Measurements from ENCODE around the gene SHROOM3. TPM values are rescaled to one million over a fixed set of nuclear protein-coding genes. Genes with fewer than 3 reads are reported as not detected.

The SHROOM3 gene
- total RNA-seq, 2 experiments from 2014 or later = not detected

DNA sequence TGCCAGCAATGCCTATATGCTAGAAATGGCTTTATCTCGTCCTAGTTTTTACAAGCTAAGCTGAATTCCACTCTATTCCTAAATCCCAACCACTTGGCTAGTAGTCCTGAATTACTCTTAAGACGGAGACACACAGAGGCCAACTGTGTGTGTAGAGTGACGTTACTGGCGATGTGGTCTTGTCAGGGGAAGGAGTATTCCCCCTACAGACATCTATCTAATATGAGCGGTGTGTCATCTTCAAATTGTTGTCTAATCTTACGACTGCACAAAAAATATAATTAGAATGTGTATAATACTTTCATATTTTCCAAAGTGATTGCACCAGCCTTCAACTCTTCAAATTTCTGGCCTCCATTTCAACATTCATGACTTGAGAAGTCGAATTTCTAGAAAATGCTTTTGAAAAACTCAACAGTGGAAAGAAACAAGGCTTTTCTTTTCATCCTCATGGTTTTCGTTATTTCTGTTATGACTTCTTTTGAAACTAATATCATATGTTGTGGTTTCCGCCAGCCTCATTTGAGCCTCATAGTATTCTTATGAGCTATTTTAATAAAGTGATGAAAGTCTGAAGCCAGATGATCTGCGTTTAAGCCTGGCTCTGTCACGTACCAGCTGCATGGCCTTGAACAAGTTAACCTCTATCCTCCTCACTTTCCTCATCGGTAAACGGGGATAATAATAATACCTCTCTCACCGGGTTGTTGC lies 330.6 kb downstream of the SHROOM3 start:
- H3K27ac Mint-ChIP-seq = no peak overlapping the region
- DNase-seq (no peak), ATAC-seq (no peak)
- H3K36me3 Mint-ChIP-seq (ENCODE audit: low read depth) = no peaks in the 10 kb centered on the region
- H3K4me1 Mint-ChIP-seq (ENCODE audit: low read depth) = no peaks in the 10 kb centered on the region
- CTCF ChIA-PET = no interaction called here
- no peak overlapping the region for H3K4me3 Mint-ChIP-seq
- H3K27me3 Mint-ChIP-seq (ENCODE audit: low read depth) = peaks cover 11% of the 10 kb centered on the region
- POLR2A ChIA-PET = no interaction called here
- no peaks in the 10 kb centered on the region for H3K9me3 Mint-ChIP-seq (ENCODE audit: insufficient read depth)

DNA sequence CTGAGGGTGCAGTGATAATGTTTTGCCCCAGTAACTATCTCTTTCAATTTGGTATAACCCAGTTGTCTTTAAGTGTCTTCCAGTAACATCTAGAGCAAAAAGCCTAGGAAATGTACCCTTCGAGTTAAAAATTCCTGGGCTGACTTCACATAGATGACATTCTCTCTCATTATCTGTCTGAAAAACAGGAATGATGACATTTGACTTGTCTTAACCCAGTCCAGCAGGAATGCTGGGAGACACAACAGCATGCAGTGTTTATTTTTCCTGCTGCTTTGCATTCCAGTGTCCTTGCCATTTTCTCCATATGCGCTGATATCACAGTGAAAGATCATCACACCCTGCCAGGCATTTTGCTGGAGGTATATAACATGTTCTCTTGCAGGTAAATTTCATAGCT lies 333.0 kb downstream of the SHROOM3 start:
- ChIA-PET CTCF (interaction anchor here (1.0 kb wide), 1 partner anchor 11 kb away, joined by 3 read pairs; no protein-coding TSS in a partner anchor), POLR2A (no interaction called here)
- H3K27me3 Mint-ChIP-seq (ENCODE audit: low read depth) = peaks cover 7% of the 10 kb centered on the region
- ATAC-seq = no peak
- no peaks in the 10 kb centered on the region for H3K4me1 Mint-ChIP-seq (ENCODE audit: low read depth)
- no peaks in the 10 kb centered on the region for H3K36me3 Mint-ChIP-seq (ENCODE audit: low read depth)
- no peak overlapping the region for H3K27ac Mint-ChIP-seq
- no peak for DNase-seq
- H3K4me3 Mint-ChIP-seq = no peak overlapping the region
- no peaks in the 10 kb centered on the region for H3K9me3 Mint-ChIP-seq (ENCODE audit: insufficient read depth)

- ChIA-PET CTCF (interaction anchor here (0.8 kb wide), 1 partner anchor 13 kb away, joined by 3 read pairs; no protein-coding TSS in a partner anchor), POLR2A (interaction anchor here (0.6 kb wide), 1 partner anchor 334 kb away, joined by 3 read pairs; no protein-coding TSS in a partner anchor)
- H3K27ac Mint-ChIP-seq = no peak overlapping the region
- H3K4me1 Mint-ChIP-seq (ENCODE audit: low read depth) = no peaks in the 10 kb centered on the region
- H3K9me3 Mint-ChIP-seq (ENCODE audit: insufficient read depth) = no peaks in the 10 kb centered on the region
- H3K36me3 Mint-ChIP-seq (ENCODE audit: low read depth) = no peaks in the 10 kb centered on the region
- ATAC-seq (no peak), DNase-seq (no peak)
- peaks cover 16% of the 10 kb centered on the region for H3K27me3 Mint-ChIP-seq (ENCODE audit: low read depth)
- H3K4me3 Mint-ChIP-seq = no peak overlapping the region
These were observed 337.6 kb downstream of the SHROOM3 start for GRCh38 chr4:76772498-76773106.

- no peaks in the 10 kb centered on the region for H3K9me3 Mint-ChIP-seq (ENCODE audit: insufficient read depth)
- no peak for ATAC-seq
- POLR2A ChIA-PET = no interaction called here
- no peak overlapping the region for H3K4me3 Mint-ChIP-seq
- no peaks in the 10 kb centered on the region for H3K4me1 Mint-ChIP-seq (ENCODE audit: low read depth)
- DNase-seq = no peak
- CTCF ChIA-PET = no interaction called here
- H3K36me3 Mint-ChIP-seq (ENCODE audit: low read depth) = no peaks in the 10 kb centered on the region
- H3K27ac Mint-ChIP-seq = no peak overlapping the region
- peaks cover 15% of the 10 kb centered on the region for H3K27me3 Mint-ChIP-seq (ENCODE audit: low read depth)
These were observed 338.7 kb downstream of the SHROOM3 start for GRCh38 chr4:76773766-76774165.

GRCh38 chr4:76779740-76780459 lies 344.9 kb downstream of the SHROOM3 start:
- H3K9me3 Mint-ChIP-seq (ENCODE audit: insufficient read depth) = no peaks in the 10 kb centered on the region
- no peak overlapping the region for H3K27ac Mint-ChIP-seq
- POLR2A ChIA-PET = no interaction called here

GRCh38 chr4:76780781-76781697 lies 346.0 kb downstream of the SHROOM3 start:
- H3K36me3 Mint-ChIP-seq (ENCODE audit: low read depth) = no peaks in the 10 kb centered on the region
- H3K27me3 Mint-ChIP-seq (ENCODE audit: low read depth) = peaks cover 3% of the 10 kb centered on the region
- H3K9me3 Mint-ChIP-seq (ENCODE audit: insufficient read depth) = no peaks in the 10 kb centered on the region
- H3K27ac Mint-ChIP-seq = no peak overlapping the region
- no peak for DNase-seq
- peaks cover 9% of the 10 kb centered on the region for H3K4me1 Mint-ChIP-seq (ENCODE audit: low read depth)
- ChIA-PET CTCF (no interaction called here), POLR2A (no interaction called here)
- ATAC-seq = no peak
- H3K4me3 Mint-ChIP-seq = no peak overlapping the region

More at GRCh38 chr4:76779740-76780459, 344.9 kb downstream of the SHROOM3 start:
- CTCF ChIA-PET = no interaction called here
- ATAC-seq (no peak), DNase-seq (no peak)
- H3K36me3 Mint-ChIP-seq (ENCODE audit: low read depth) = no peaks in the 10 kb centered on the region
- H3K4me3 Mint-ChIP-seq = no peak overlapping the region
- H3K27me3 Mint-ChIP-seq (ENCODE audit: low read depth) = peaks cover 6% of the 10 kb centered on the region
- peaks cover 9% of the 10 kb centered on the region for H3K4me1 Mint-ChIP-seq (ENCODE audit: low read depth)

DNA sequence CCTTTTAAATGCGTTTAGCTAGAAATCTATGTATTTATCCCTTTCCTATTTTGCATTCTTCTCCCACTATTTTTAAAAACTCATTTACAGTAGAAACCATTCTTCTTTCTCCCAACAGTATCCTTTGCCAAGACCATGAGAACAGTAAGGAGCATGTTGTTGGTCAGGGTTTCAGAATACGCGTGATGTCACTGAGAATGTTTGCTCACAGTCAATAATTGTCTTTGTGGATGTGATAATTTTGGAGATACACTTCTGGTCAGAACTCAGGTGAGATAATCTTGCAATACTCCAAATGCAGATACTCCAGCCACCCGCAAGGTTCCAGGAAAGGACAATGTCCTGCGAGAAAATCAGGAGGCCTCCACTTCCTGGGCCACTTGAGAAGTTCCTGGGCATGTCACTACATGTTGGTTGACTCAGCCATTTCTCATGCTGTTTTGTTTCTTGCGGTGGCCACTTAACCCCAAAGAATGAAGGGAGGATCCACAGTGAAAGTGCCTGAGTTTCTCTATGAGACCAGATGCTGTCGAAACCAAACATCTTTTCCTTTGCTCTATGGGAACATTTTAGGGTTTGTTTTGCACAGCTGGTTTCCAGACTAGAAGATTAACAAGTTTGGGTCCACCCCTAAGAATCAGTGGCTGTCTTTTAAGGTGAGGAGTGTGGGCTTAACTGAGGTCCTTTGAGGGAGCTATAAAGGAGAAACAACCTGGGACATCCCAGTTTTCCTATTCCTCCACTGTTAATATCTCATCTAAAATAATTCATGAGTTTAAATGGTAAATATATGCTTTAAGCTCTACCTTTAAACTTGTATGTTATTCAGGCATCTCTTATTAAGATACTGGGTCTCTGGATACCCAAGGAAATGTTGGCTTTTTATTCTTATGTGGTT lies 346.9 kb downstream of the SHROOM3 start:
- peaks cover 9% of the 10 kb centered on the region for H3K4me1 Mint-ChIP-seq (ENCODE audit: low read depth)
- POLR2A ChIA-PET = no interaction called here
- no peaks in the 10 kb centered on the region for H3K27me3 Mint-ChIP-seq (ENCODE audit: low read depth)
- H3K36me3 Mint-ChIP-seq (ENCODE audit: low read depth) = no peaks in the 10 kb centered on the region
- ATAC-seq = no peak
- H3K9me3 Mint-ChIP-seq (ENCODE audit: insufficient read depth) = no peaks in the 10 kb centered on the region
- H3K27ac Mint-ChIP-seq = no peak overlapping the region
- no peak for DNase-seq
- CTCF ChIA-PET = no interaction called here
- no peak overlapping the region for H3K4me3 Mint-ChIP-seq

- CTCF ChIA-PET = no interaction called here
- Mint-ChIP-seq H3K4me3 (no peak overlapping the region), H3K36me3 (ENCODE audit: low read depth) (no peaks in the 10 kb centered on the region), H3K27me3 (ENCODE audit: low read depth) (no peaks in the 10 kb centered on the region), H3K27ac (no peak overlapping the region), H3K4me1 (ENCODE audit: low read depth) (peaks cover 9% of the 10 kb centered on the region), H3K9me3 (ENCODE audit: insufficient read depth) (no peaks in the 10 kb centered on the region)
- DNase-seq = no peak
- ATAC-seq = no peak
- POLR2A ChIA-PET = no interaction called here
These were observed 347.8 kb downstream of the SHROOM3 start for GRCh38 chr4:76782837-76783236.

- ATAC-seq (no peak), DNase-seq (no peak)
- Mint-ChIP-seq H3K36me3 (ENCODE audit: low read depth) (no peaks in the 10 kb centered on the region), H3K4me1 (ENCODE audit: low read depth) (peaks cover 9% of the 10 kb centered on the region), H3K27ac (no peak overlapping the region), H3K9me3 (ENCODE audit: insufficient read depth) (no peaks in the 10 kb centered on the region), H3K27me3 (ENCODE audit: low read depth) (no peaks in the 10 kb centered on the region), H3K4me3 (no peak overlapping the region)
- POLR2A ChIA-PET = no interaction called here
- CTCF ChIA-PET = interaction anchor here (0.8 kb wide), 1 partner anchor 74 kb away, joined by 3 read pairs; no protein-coding TSS in a partner anchor
These were observed 348.8 kb downstream of the SHROOM3 start for GRCh38 chr4:76783836-76784235.

DNA sequence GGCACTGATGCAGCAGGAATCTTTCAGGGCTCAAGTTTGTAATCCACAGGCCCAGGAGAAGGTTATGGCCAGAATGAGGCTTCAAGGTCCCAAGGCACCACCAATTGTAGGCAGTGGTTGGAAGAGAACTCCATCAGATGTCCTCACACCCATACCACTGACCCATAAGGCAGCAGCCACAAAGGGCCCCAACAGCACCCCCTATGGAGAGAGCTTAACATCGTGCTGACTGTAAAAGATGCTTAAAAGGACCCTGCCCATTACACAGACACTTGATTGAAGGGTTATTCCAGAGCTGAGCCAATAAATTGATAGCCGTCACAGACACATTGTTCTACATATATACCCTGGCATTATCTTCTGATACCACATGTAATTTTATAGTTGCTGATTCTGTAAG lies 349.2 kb downstream of the SHROOM3 start:
- peaks cover 9% of the 10 kb centered on the region for H3K4me1 Mint-ChIP-seq (ENCODE audit: low read depth)
- no peaks in the 10 kb centered on the region for H3K9me3 Mint-ChIP-seq (ENCODE audit: insufficient read depth)
- CTCF ChIA-PET = no interaction called here
- ATAC-seq (no peak), DNase-seq (no peak)
- no peak overlapping the region for H3K4me3 Mint-ChIP-seq
- no peaks in the 10 kb centered on the region for H3K36me3 Mint-ChIP-seq (ENCODE audit: low read depth)
- H3K27me3 Mint-ChIP-seq (ENCODE audit: low read depth) = no peaks in the 10 kb centered on the region
- POLR2A ChIA-PET = no interaction called here
- H3K27ac Mint-ChIP-seq = no peak overlapping the region

- Mint-ChIP-seq H3K27ac (no peak overlapping the region), H3K9me3 (ENCODE audit: insufficient read depth) (no peaks in the 10 kb centered on the region), H3K36me3 (ENCODE audit: low read depth) (no peaks in the 10 kb centered on the region), H3K27me3 (ENCODE audit: low read depth) (peaks cover 4% of the 10 kb centered on the region), H3K4me3 (no peak overlapping the region), H3K4me1 (ENCODE audit: low read depth) (no peaks in the 10 kb centered on the region)
- ChIA-PET POLR2A (no interaction called here), CTCF (no interaction called here)
- no peak for DNase-seq
- ATAC-seq = no peak
These were observed 352.9 kb downstream of the SHROOM3 start for GRCh38 chr4:76787898-76788297.
